ENCODE measurements around the gene GTF2F2. TPM values are rescaled to one million over a fixed set of nuclear protein-coding genes. Genes with fewer than 3 reads are reported as not detected.
"Not testable (repeated sequence)": the region's sequence is repeated elsewhere in the genome, so short reads cannot be mapped to it uniquely, and the experiment has no call there.

The GTF2F2 gene
- total RNA-seq, 1 donor from 2014 or later = 22.8 TPM

DNA sequence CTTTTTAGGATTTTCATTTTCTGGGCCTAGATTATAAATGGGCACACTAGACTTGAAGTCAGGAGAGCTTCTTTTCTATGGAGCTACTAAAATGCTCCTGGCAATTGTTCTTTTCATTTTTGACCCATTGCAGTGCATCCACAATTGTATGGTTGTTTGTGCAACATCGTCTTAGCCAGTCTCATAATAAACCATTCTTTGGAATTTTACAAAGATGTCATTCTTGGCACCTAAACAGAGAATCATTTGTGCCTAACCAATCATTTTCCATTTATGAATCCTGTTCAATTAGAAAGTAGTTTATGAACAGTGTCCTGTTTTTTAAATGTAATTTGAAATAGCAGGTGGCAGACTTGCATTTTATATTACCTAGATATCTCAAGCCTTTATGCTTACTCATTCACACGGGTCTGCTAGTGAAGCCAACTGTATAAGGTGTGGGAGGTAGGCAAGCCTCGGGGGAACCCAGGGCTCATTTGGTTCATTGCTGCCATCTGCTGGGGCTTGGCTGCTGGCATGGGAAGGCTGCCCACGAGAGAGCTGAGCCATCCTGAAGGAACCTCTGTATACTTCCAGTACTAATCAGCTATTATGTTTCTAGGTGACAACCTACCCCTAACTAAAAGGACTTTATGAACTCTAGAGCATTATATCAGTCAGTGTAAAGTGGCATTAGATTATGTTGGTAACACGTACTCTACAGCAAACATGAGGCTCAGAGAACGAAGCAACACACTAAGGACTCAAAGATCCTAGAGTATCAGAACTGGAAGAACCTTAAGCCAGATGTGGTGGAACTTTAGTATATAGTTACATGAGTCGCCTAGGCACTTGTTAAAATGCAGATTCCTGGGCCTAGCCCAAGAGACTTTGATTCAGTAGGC, 160.7 kb downstream of the GTF2F2 start:
- DNase-seq = peak; percentile 74
- peak; percentile 97 for ATAC-seq
- intact Hi-C loops (cut with micrococcal nuclease) = loop anchor here (2.0 kb wide), 1 partner anchor 234 kb away; no protein-coding TSS in a partner anchor

- DNase-seq (no peak), ATAC-seq (no peak)
- intact Hi-C loops (cut with micrococcal nuclease) = no loop called here
Observed at GRCh38 chr13:45282994-45283393, 162.7 kb downstream of the GTF2F2 start.

GRCh38 chr13:45289936-45290563, 169.7 kb downstream of the GTF2F2 start:
- no peak for DNase-seq
- intact Hi-C loops (cut with micrococcal nuclease) = no loop called here
- ATAC-seq = no peak

GRCh38 chr13:45292176-45292575, 171.9 kb downstream of the GTF2F2 start:
- intact Hi-C loops (cut with micrococcal nuclease) = no loop called here
- ATAC-seq (no peak), DNase-seq (no peak)

DNA sequence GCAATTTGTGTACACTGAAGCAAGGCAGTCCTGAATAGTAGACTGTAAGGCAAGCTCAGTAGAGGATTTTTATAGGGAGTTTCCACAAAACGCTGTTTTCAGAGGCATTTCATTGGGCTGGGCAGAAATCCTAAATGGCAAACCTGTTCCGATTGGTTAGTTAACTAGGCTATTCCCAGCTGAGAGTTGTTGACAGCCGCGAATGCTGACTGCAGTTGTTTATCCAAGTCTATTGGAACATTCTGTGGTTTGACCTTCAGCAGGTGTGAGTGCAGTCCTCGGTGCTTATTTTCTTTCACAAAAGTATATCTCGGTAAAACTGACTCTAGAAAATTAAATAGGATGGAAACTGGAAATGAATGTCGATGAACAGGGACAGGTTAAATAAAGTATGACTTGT, 175.2 kb downstream of the GTF2F2 start:
- intact Hi-C loops (cut with micrococcal nuclease) = no loop called here
- DNase-seq (no peak), ATAC-seq (peak; percentile 74)

DNA sequence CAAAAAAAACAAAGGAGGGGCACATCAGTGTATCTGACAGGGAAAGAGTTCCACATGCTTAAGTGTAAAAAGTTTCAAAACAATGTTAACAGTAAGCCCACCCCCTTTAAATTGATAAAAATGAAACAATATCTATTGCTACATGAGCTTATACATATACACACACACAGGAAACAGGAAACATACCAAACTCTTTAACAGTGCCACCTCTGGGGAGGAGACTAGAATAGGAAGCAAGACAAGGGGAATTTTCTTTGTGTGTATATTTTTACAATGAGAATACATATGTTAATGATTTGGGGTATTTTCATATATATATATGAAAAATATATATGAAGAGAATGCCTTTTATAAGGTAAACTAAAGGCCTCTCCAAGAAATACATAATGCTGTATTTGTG, 175.9 kb downstream of the GTF2F2 start:
- ATAC-seq (no peak), DNase-seq (no peak)
- intact Hi-C loops (cut with micrococcal nuclease) = no loop called here

DNA sequence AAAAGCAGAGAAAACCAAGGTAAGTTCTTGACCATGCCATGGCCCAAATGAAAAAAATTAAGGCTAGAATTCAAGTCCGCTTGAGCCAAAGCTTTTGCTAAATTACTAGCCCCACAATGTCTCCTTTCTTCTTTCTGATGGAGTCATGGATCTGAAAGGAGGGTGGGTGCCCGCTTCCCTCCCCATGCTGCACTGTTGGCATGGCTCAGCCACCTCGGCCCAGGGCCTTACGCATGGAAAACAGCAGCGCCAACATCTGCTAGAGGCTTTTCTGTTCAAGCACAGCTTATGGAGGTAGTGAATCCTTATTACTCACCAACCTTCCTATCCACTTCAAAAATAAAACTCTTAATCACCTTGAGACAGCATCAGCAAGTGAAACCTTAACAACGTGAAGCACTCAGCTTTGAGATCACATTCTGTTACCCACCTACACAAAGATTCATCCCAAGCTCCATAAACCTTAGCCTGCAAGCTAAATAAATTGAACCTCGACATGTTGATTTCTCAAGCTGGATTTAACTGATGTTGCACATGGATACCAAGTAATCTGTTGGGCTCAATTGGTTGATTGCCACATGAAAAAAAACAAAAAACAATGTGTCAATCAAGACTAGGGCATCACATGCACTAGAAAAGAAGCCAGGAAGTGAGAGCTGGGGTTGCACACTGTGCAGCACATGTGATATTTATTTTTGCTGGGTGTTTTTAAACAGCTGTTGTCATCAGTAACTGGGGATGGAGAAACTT, 177.3 kb downstream of the GTF2F2 start:
- DNase-seq (no peak), ATAC-seq (no peak)
- intact Hi-C loops (cut with micrococcal nuclease) = no loop called here

DNA sequence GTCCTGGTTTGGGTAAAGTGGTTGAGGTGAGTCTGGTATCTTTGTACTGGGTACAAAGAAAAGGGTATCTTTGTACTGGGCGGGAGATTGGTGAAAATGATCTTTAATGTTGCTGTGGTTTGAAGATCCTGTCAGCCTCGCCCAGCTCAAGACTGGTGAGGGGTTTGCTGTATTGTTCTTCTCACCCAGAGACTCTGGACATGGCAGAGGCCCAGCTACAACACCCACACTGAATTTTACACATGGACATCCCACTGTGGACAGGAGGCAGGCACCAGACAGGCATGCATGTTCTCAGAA, 177.8 kb downstream of the GTF2F2 start:
- intact Hi-C loops (cut with micrococcal nuclease) = no loop called here
- DNase-seq = no peak
- no peak for ATAC-seq

- ATAC-seq; DNase-seq; intact Hi-C loops (cut with micrococcal nuclease): not testable (repeated sequence)
Observed at GRCh38 chr13:45298550-45298949, 178.2 kb downstream of the GTF2F2 start.

DNA sequence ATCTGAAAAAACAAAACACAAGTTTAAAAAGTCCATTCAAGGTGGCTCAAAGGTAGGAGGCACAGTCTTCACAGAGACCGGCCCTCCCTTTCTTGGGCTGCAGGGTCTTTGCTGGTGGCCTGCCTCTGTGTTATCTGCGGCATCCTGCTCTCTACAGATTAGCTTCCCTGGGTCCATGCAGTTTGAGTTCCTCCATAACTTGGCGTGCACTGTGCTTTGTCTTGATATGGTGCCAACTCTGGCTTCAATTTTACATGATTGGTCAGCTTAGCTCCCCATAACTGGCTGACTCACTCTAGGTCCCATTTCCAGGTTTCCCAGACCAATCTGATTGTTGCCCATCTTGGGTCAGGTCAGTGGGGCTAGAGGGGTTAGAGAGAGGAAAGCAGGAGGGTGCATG, 178.9 kb downstream of the GTF2F2 start:
- DNase-seq = no peak
- intact Hi-C loops (cut with micrococcal nuclease) = no loop called here
- ATAC-seq = peak; percentile 26

DNA sequence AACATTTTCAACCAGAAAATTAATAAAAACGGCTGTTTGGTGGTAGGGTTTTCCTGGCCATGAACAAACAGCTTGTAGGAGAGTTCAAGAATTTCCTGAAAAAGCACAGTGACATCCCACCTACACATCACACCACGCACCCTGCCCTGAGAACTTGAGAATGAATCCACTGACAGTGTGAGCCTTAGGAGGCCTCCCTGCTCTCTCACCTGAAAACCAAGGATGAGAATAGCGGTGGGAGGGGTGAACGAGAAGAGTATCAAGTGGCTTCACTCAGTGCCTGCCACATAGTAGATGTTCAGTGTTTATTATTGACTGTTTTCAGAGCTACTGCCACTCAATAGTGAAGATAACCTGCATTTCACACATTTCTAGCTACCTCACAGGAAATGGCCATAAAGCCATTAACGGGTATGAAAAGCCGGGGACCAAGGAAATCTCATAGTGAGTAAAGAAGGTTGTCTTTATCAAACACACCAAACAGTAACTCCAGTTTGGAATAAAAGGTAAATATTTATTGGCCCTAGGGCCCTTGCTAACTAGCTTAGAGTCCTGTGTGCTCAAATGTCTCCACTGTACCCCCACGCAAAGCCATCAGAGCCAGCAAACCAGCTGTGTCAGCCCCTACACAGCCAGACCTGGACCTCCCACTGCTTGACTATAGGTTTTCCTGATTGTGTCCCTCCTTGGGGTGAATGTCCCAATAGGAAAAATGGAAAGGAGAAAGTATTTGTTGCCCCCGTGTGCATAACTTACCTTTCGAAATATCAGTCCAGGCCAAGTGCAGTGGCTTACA, 180.1 kb downstream of the GTF2F2 start:
- ATAC-seq (no peak), DNase-seq (no peak)
- intact Hi-C loops (cut with micrococcal nuclease) = no loop called here

DNA sequence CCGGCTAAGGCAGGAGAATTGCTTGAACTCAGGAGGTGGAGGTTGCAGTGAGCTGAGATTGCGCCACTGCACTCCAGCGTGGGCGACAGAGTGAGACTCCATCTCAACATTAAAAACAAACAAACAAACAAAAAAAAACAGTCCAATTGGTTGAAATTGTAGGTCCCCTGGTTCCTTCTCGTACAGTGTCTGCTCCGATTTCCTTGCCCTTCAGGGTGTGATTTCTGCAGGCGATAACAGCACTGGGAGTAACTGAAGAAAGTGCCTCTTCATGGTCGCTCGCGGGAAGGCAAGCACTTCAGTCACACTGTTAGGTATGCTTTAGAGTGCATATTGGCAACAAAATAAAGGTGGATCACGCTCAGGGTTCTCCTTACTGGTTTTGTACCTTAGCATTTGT, 181.0 kb downstream of the GTF2F2 start:
- DNase-seq (no peak), ATAC-seq (no peak)
- intact Hi-C loops (cut with micrococcal nuclease) = no loop called here

DNA sequence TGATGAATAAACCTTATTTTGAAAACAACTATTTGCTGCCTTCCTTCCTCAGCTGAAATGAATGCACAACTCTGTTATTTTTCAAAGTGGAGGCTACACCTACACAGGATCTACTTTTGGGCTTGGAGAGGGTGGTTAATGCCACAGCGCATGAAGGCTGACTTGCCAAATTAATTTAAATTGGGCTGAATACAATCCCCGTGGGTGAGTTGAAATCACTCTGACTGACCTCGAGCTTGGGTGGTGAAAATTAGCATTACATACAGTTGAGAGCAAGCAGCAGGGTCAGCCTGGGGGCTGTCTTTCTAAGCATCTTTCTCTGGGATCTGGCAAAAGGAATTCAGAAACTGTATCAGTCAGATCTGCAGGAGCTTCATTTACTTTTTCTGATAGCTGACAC, 182.2 kb downstream of the GTF2F2 start:
- ATAC-seq (no peak), DNase-seq (no peak)
- intact Hi-C loops (cut with micrococcal nuclease) = no loop called here

DNA sequence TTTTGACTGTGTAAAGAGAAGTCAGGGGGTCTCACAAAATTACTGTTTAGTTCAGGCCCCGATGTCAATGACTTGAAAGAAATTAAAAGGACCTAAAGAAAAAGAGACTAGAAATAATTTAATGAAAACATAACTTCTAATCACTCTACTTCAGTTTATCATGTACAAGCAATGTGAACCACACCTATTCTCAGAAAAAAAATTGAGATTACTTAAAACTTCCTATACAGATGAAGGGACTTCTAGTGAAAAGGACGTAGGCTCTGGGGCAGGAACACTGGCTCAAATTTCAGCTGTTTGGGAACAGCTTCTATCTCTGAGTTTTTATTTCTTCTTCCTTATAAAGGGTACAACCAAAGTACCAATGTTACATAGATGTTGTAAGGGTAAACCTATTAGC, 182.7 kb downstream of the GTF2F2 start:
- no peak for DNase-seq
- ATAC-seq = no peak
- intact Hi-C loops (cut with micrococcal nuclease) = no loop called here

DNA sequence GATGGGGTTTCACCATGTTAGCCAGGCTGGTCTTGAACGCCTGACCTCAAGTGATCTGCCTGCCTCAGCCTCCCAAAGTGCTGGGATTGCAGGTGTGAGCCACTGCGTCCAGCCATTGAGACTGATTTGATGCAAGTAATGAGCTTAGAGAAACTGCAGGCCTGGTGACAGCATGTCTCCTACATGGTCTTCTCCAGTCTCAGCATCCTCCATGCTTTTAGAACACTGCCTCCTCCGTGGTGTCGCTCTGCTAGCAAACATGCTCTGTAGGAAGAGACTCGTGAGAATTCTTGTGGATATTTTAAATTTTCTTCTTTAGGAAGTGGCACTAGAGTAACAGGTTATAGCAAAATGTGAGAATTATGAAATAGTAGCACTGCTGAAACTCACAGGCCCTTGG, 183.6 kb downstream of the GTF2F2 start:
- DNase-seq = no peak
- intact Hi-C loops (cut with micrococcal nuclease) = no loop called here
- ATAC-seq = no peak

- ATAC-seq (no peak), DNase-seq (no peak)
- intact Hi-C loops (cut with micrococcal nuclease) = no loop called here
Observed at GRCh38 chr13:45305079-45305478, 184.8 kb downstream of the GTF2F2 start.

DNA sequence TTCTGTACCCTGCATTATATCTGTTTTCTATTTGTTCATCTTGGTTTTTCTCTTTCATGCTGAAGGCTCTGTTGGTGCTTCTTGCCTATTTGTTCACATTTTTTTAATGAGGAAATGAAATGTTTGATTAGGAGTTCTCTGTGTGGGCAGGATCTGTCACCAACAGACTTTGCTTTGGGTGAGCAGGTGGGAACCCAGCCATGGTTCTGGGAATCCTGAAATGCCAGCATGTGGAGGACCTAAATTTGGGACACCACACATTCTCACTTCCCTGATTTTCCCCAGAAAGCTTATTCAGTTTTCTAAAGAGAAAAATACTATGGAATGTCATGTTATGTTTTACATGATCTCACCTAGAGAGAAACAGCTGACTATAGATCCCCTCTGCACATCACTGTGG, 186.7 kb downstream of the GTF2F2 start:
- DNase-seq (no peak), ATAC-seq (no peak)
- intact Hi-C loops (cut with micrococcal nuclease) = no loop called here

GRCh38 chr13:45310341-45311131, 190.2 kb downstream of the GTF2F2 start:
- intact Hi-C loops (cut with micrococcal nuclease) = no loop called here

DNA sequence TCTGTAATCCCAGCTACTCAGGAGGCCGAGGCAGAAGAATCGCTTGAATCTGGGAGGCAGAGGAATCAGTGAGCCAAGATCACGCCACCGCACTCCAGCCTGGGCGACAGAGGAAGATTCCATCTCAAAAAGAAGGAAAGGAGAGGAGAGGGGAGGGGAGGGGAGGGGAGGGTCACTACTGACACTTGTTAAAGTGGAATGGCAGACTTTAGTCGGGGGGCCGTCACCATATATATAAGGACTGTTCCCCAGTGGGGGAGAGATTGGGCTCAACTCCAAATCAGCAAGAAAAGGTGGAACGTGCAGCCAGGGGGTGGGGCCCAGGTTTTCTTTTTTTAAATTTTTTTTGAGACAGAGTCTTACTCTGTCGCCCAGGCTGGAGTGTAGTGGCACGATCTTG, 194.5 kb downstream of the GTF2F2 start:
- no peak for ATAC-seq
- intact Hi-C loops (cut with micrococcal nuclease) = no loop called here
- DNase-seq = no peak

More at GRCh38 chr13:45310341-45311131, 190.2 kb downstream of the GTF2F2 start:
- ATAC-seq = no peak
- no peak for DNase-seq
